A673 (cell line): ENCODE measurements around the gene HS6ST3. TPM values are rescaled to one million over a fixed set of nuclear protein-coding genes. Genes with fewer than 3 reads are reported as not detected.

Experiments used
- BruUV-seq: library from RNA; stranded (reverse); fragments of 400-500 nt; replicated peaks from 2 replicates; lab custom pipeline; 2021; lab: Mats Ljungman, UMichigan
- CTCF ChIA-PET: fragments of 300-600 bp; sonication (Branson Sonifier 250); formaldehyde crosslinking; loops from one replicate; lab custom pipeline; 2022; ENCODE audit warnings: antibody characterized with exemption; lab: Charles Lee
- POLR2A ChIA-PET: fragments of 300-600 bp; sonication (Branson Sonifier 250); formaldehyde crosslinking; loops from one replicate; lab custom pipeline; 2022; ENCODE audit warnings: antibody characterized with exemption; ENCODE audit not compliant: low non-redundant PET; lab: Charles Lee
- DNase-seq: peaks from one replicate; pipeline ENCODE4 v3.0.0-alpha.2; 2015; ENCODE audit warnings: low spot score
- H3K27ac ChIP-seq: fragments of 200-600 bp; sonication (generic); 2 replicates; pipeline ENCODE4 v1.5.1; 2016; ENCODE audit warnings: mixed run types, low read depth, mild to moderate bottlenecking, mixed read lengths, antibody characterized with exemption, low read length; ENCODE audit not compliant: poor library complexity, severe bottlenecking
- H3K27me3 ChIP-seq: fragments of 200-600 bp; sonication (generic); replicated peaks from 2 replicates; pipeline ENCODE4 v1.6.1; 2017; ENCODE audit warnings: mixed run types, low read depth, mild to moderate bottlenecking, mixed read lengths, antibody characterized with exemption, low read length; ENCODE audit not compliant: insufficient read depth, poor library complexity
- H3K36me3 ChIP-seq: fragments of 200-600 bp; sonication (generic); 2 replicates; pipeline ENCODE4 v1.6.1; 2016; ENCODE audit warnings: mixed run types, mild to moderate bottlenecking, mixed read lengths, antibody characterized with exemption, low read length; ENCODE audit not compliant: insufficient read depth, poor library complexity, severe bottlenecking
- H3K4me1 ChIP-seq: fragments of 200-600 bp; sonication (generic); 2 replicates; pipeline ENCODE4 v1.6.1; 2017; ENCODE audit warnings: mixed run types, mild to moderate bottlenecking, mixed read lengths, antibody characterized with exemption, low read length; ENCODE audit not compliant: insufficient read depth, poor library complexity, severe bottlenecking
- H3K4me3 ChIP-seq: fragments of 200-600 bp; sonication (generic); 2 replicates; pipeline ENCODE4 v1.5.1; 2016; ENCODE audit warnings: low read depth, mixed run types, mild to moderate bottlenecking, mixed read lengths, low read length; ENCODE audit not compliant: poor library complexity, severe bottlenecking
- H3K9me3 ChIP-seq: fragments of 200-600 bp; sonication (generic); 2 replicates; pipeline ENCODE4 v1.6.1; 2016; ENCODE audit warnings: mixed run types, low read depth, mild to moderate bottlenecking, mixed read lengths, antibody characterized with exemption, low read length; ENCODE audit not compliant: poor library complexity, severe bottlenecking
- CTCF ChIP-seq: fragments of 300-800, 200-600 bp; sonication (generic); conservative IDR thresholded peaks from 2 replicates; pipeline ENCODE4 v1.5.1; 2017; ENCODE audit warnings: low read depth, mild to moderate bottlenecking, antibody characterized with exemption, low read length, moderate library complexity, mixed read lengths
- EZH2 ChIP-seq: fragments of 200-600 bp; sonication (generic); IDR thresholded peaks from 2 replicates; pipeline ENCODE4 v1.6.1; 2017; ENCODE audit warnings: borderline replicate concordance, low read depth, mild to moderate bottlenecking, mixed read lengths, antibody characterized with exemption, low read length; ENCODE audit not compliant: poor library complexity, severe bottlenecking
- intact Hi-C: fragments of 100-400 bp; cut with micrococcal nuclease; formaldehyde crosslinking; loops from one replicate; pipeline ENCODE4 v1.10.0; 2022; ENCODE audit not compliant: unreplicated experiment
- total RNA-seq: library from RNA; stranded (reverse); gene quantifications from 2 replicates; pipeline ENCODE4 v1.2.3, GENCODE V29; 2021

The HS6ST3 gene
- total RNA-seq, 1 experiment from 2014 or later: not detected

GRCh38 chr13:96415831-96416385, 326.0 kb downstream of the HS6ST3 start:
- H3K27me3 ChIP-seq: no peaks in the 10 kb centered on the region
- CTCF ChIA-PET: no interaction called here

GRCh38 chr13:96417939-96418685, 328.2 kb downstream of the HS6ST3 start:
- intact Hi-C loops: no loop called here
- H3K4me3 ChIP-seq: no peak overlapping the region
- TF ChIP-seq CTCF: no peak
- no peak for TF ChIP-seq EZH2
- POLR2A ChIA-PET: no interaction called here
- CTCF ChIA-PET: no interaction called here
- H3K27me3 ChIP-seq: no peaks in the 10 kb centered on the region
- H3K36me3 ChIP-seq: no peaks in the 10 kb centered on the region
- H3K4me1 ChIP-seq: no peaks in the 10 kb centered on the region
- H3K27ac ChIP-seq: no peak overlapping the region
- BruUV-seq: no TSS peak
- H3K9me3 ChIP-seq: no peaks in the 10 kb centered on the region
- no peak for DNase-seq

More at GRCh38 chr13:96415831-96416385, 326.0 kb downstream of the HS6ST3 start:
- Histone ChIP-seq H3K9me3 (no peaks in the 10 kb centered on the region), H3K27ac (no peak overlapping the region), H3K4me1 (no peaks in the 10 kb centered on the region), H3K36me3 (no peaks in the 10 kb centered on the region), H3K4me3 (no peak overlapping the region)
- BruUV-seq: no TSS peak
- intact Hi-C loops: no loop called here
- POLR2A ChIA-PET: no interaction called here
- no peak for TF ChIP-seq EZH2
- no peak for TF ChIP-seq CTCF
- DNase-seq: no peak

- Histone ChIP-seq H3K9me3 (no peaks in the 10 kb centered on the region), H3K27ac (no peak overlapping the region), H3K36me3 (no peaks in the 10 kb centered on the region), H3K4me3 (no peak overlapping the region), H3K27me3 (no peaks in the 10 kb centered on the region), H3K4me1 (no peaks in the 10 kb centered on the region)
- CTCF ChIA-PET: no interaction called here
- no peak for TF ChIP-seq CTCF
- no peak for TF ChIP-seq EZH2
- intact Hi-C loops: no loop called here
- BruUV-seq: no TSS peak
- DNase-seq: no peak
- POLR2A ChIA-PET: no interaction called here
These were observed 331.4 kb downstream of the HS6ST3 start for GRCh38 chr13:96421314-96421713.
